Measurements from ENCODE around the gene TRIM44. TPM values are rescaled to one million over a fixed set of nuclear protein-coding genes. Genes with fewer than 3 reads are reported as not detected.
A peak's percentile ranks its signal among the peaks of the same experiment; 100 is the strongest.

The TRIM44 gene
- total RNA-seq, 2 donors from 2014 or later, result 45.8 to 53.1 TPM

DNA sequence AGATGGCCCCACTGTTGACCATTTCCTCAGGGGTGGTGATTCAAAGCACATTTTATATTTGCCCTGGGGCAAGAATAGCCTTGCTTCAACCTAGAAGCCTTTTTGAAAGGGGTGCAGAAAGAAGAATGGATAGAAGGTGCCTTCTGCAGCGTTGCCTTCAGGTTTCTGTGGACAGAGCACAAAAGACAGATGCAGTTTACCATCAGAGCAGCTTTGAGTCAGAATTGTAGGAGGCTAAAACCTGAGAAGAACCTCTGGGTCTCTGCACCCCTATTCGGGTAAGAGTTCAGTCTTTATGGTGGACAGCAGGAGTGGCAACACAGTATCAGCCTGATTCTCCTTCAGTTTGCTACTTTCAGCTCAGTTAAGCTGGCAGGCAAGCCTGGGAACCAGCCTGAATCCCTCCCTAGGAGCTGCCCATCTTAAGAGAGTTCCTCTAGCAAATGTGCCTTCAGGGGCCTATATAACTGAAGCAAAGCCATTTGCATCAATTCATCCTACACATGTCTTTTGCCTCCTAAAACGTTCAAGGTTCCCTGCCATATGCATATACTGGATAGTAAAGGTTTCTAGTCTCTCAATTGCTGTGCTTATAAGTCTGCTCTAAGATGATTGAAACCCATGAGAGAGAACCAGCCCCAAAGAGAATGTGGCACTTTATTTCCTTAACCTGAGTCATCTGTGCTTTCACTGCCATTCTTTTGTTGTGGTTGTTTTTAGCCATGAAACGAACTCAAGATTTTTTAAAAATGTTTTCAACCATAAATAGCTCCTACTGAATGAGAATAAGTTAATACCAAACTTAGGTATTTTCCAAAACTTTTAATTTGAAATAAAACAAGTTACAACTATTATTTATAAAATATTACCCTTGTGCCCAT, 123.0 kb downstream of the TRIM44 start:
- Mint-ChIP-seq H3K4me3 (peak overlapping the region in 1 of 2 donors; percentile 19), H3K27me3 (ENCODE audit: low read depth) (no peaks in the 10 kb centered on the region), H3K4me1 (ENCODE audit: low read depth) (peaks cover 55% of the 10 kb centered on the region), H3K9me3 (no peaks in the 10 kb centered on the region), H3K36me3 (ENCODE audit: insufficient read depth in 2 of 2) (no peaks in the 10 kb centered on the region), H3K27ac (no peak overlapping the region)
- ATAC-seq (replicated peaks in 1 of 2) (peak; percentile 84 to 93), DNase-seq (peak; percentile 1 to 4)

DNA sequence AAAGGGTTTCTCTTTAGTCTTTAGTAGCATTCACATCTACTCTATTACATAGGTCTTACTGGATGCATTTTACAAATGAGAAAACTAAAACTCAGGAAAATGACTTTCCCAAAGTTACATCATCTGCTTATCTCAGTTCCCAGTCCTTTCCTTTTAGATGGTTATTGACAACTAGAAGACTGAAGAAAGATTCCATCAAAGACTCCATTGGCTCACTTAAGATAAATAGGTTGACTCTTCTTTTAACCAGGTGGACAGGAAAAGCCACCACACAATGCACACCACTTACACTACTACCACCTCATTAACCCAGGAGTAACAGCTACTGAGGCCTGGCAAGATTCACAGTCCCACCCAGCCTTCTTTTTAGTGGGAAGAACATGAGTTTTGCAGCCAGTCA, 123.6 kb downstream of the TRIM44 start:
- Mint-ChIP-seq H3K4me1 (ENCODE audit: low read depth) (peaks cover 49% of the 10 kb centered on the region), H3K27ac (peak overlapping the region; percentile 52), H3K4me3 (no peak overlapping the region), H3K9me3 (no peaks in the 10 kb centered on the region), H3K36me3 (ENCODE audit: insufficient read depth in 2 of 2) (no peaks in the 10 kb centered on the region), H3K27me3 (ENCODE audit: low read depth) (no peaks in the 10 kb centered on the region)
- no peak for DNase-seq
- peak in 1 of 2 donors; percentile 11 for ATAC-seq (replicated peaks in 1 of 2)

DNA sequence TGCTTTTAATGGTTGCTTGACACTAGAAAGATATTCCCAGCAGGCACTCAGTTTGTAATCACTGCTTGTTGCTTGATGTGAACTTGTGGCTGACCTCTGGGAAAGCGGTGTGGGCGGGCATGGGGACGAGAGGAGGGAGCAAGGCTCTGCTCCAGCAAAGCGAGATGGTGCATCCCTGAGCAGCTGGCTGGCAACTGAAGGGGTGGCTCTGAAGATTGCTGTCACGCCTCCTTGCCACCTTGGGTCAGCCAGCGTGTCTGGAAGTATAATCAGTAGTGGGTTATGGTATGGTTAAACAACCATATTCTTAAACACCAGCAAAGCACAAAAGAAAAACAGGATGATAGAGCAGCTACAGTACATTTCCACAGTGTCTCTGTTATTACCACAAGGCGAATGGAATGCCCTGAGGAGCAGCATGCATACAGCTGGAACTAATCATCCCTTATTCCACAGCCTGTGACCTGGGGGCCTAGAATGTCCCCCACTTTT, 124.5 kb downstream of the TRIM44 start:
- H3K9me3 Mint-ChIP-seq, result no peaks in the 10 kb centered on the region
- H3K27ac Mint-ChIP-seq, result no peak overlapping the region
- DNase-seq (no peak), ATAC-seq (replicated peaks in 1 of 2) (no peak)
- peaks cover 48% of the 10 kb centered on the region for H3K4me1 Mint-ChIP-seq (ENCODE audit: low read depth)
- no peak overlapping the region for H3K4me3 Mint-ChIP-seq
- H3K36me3 Mint-ChIP-seq (ENCODE audit: insufficient read depth in 2 of 2), result no peaks in the 10 kb centered on the region
- no peaks in the 10 kb centered on the region for H3K27me3 Mint-ChIP-seq (ENCODE audit: low read depth)

DNA sequence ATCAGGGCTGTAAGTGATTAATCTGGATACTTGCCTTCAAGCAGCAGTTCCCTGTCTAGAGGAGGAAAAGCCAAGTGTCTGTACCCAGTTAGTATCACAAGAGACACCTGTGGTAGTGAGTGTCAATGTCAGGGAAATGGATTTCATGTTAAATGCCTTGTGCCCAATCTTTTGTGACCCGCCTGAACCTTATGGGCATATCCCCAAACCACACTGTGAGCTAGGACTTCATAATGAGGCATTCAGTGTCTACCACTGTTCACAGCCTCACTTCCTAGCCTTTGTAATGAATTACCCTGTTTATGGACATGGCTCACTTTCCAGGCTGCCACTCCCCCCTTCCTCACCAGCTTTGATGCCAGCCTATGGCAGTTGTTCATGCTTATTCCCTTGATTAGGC, 125.1 kb downstream of the TRIM44 start:
- ATAC-seq (replicated peaks in 1 of 2) (no peak), DNase-seq (no peak)
- Mint-ChIP-seq H3K27ac (no peak overlapping the region), H3K9me3 (no peaks in the 10 kb centered on the region), H3K4me3 (no peak overlapping the region), H3K4me1 (ENCODE audit: low read depth) (peaks cover 48% of the 10 kb centered on the region), H3K36me3 (ENCODE audit: insufficient read depth in 2 of 2) (no peaks in the 10 kb centered on the region), H3K27me3 (ENCODE audit: low read depth) (no peaks in the 10 kb centered on the region)

DNA sequence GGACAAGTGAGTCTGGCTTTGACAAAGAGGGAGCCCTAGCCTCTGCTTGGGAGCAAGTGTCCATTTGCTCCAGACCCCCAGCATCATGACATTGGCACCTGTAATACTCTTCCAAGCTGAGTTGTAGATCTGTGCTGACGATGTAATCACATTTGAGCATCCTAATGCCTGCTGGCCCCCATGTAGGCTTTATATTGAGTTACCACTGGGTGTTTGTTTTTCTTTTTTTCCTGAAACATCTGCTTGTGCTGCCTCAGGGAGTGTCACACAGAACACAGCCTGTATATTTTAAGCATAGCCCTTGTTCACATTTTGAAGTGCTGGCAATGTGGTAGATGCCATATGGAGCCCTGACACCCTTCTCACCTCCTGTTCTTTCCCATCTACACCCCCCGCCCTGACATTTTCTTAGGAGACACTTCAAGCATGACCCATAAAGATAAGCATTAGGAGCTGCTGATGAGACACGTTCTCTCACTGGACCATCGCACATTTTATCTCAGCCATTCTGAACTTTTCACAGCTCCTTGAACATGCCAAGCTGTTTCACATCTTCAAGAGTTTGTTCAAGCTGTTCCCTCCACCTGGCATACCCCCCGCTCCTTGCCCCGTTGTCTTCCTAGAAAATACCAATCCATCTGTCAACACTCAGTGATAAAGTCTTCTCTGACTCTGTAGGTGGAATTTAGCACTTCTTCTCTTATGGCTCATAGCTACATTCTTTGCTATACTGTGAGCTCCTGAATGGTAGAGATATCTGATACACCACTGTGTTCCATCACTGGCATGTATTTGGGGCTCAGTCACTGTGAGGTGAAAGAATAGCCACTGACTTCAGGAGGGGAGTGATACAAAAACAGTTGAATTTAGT, 128.7 kb downstream of the TRIM44 start:
- H3K27ac Mint-ChIP-seq, result no peak overlapping the region
- peaks cover 23% of the 10 kb centered on the region for H3K4me1 Mint-ChIP-seq (ENCODE audit: low read depth)
- H3K27me3 Mint-ChIP-seq (ENCODE audit: low read depth), result no peaks in the 10 kb centered on the region
- no peaks in the 10 kb centered on the region for H3K36me3 Mint-ChIP-seq (ENCODE audit: insufficient read depth in 2 of 2)
- no peak overlapping the region for H3K4me3 Mint-ChIP-seq
- H3K9me3 Mint-ChIP-seq, result no peaks in the 10 kb centered on the region
- no peak for ATAC-seq (replicated peaks in 1 of 2)
- no peak for DNase-seq

DNA sequence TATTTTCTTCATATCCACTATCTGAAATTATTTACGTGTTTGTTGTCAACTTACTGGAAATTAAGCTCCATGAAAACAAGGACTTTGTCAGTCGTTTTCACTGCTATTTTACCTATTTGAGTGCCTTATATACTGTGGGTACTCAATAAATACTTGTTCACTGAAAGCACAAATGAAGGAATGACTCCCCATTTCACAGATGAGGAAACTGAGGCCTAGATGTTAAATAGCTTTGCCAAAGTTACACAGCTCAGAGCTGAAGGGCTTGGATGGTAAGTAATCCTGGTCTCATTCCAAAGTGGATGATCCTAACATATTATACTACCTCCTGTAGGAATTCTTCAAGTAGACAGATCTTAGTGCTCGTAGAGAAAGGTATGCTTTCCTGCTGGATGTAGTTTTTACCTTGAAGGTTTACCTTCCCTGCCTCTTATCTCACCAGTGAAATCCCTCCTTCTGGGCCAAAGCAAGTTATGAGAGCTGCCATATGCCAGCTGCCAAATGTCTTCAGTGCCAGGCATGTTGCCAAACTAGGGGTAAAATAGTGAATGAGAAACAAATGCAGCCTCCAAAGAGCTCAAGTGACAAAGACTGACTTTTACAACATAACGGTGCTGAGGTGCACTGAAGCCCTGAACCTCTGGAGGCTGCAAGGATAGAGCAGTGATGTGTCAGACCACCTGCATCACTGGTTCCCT, 129.7 kb downstream of the TRIM44 start:
- ATAC-seq (replicated peaks in 1 of 2) (no peak), DNase-seq (no peak)
- no peaks in the 10 kb centered on the region for H3K9me3 Mint-ChIP-seq
- H3K27ac Mint-ChIP-seq, result no peak overlapping the region
- H3K4me3 Mint-ChIP-seq, result no peak overlapping the region
- H3K36me3 Mint-ChIP-seq (ENCODE audit: insufficient read depth in 2 of 2), result no peaks in the 10 kb centered on the region
- no peaks in the 10 kb centered on the region for H3K27me3 Mint-ChIP-seq (ENCODE audit: low read depth)
- peaks cover 23% of the 10 kb centered on the region for H3K4me1 Mint-ChIP-seq (ENCODE audit: low read depth)

DNA sequence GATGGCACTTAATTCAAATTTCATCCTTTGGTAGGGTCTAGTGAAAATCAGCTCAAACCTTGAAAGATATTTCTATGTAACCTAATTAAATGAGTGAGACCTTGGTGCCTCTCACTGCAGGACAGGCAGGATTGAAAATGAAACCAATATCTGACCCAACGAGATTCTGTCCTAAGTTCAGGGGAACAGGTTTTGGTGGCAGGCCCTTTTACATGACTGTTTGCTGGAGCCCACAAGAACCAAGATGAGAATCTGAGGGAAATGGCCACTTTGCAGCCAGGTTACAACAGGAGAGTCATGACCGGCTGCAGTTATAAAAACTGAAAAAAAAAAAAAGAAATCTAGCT, 130.2 kb downstream of the TRIM44 start:
- Mint-ChIP-seq H3K4me3 (no peak overlapping the region), H3K36me3 (ENCODE audit: insufficient read depth in 2 of 2) (no peaks in the 10 kb centered on the region), H3K27ac (no peak overlapping the region), H3K9me3 (no peaks in the 10 kb centered on the region), H3K4me1 (ENCODE audit: low read depth) (peaks cover 24% of the 10 kb centered on the region), H3K27me3 (ENCODE audit: low read depth) (no peaks in the 10 kb centered on the region)
- DNase-seq (no peak), ATAC-seq (replicated peaks in 1 of 2) (no peak)

DNA sequence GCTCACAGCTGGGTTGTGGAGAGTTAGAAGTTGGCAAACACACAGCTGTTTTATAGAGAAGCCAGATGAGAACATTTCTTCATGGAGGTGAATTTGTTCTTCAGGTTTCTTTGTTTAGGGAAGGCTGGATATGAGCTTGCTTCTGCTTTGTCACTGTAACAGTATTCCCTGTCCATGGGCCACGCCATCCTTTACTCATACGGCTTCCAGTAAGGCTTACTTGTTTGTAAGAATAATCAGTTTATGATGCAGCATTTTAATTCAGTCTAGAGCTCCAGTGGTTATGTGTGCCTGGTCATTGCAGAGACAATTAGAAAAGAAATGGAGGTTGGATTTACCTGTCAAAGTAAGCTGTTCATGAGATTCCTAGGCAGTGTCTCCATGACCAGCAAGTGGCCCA, 131.8 kb downstream of the TRIM44 start:
- DNase-seq, result no peak
- no peak for ATAC-seq (replicated peaks in 1 of 2)
- peaks cover 23% of the 10 kb centered on the region for H3K4me1 Mint-ChIP-seq (ENCODE audit: low read depth)
- peak overlapping the region; percentile 5 for H3K27ac Mint-ChIP-seq
- H3K36me3 Mint-ChIP-seq (ENCODE audit: insufficient read depth in 2 of 2), result peaks cover 0 to under 1% of the 10 kb centered on the region in 2 donors
- no peak overlapping the region for H3K4me3 Mint-ChIP-seq
- H3K27me3 Mint-ChIP-seq (ENCODE audit: low read depth), result no peaks in the 10 kb centered on the region
- H3K9me3 Mint-ChIP-seq, result no peaks in the 10 kb centered on the region

DNA sequence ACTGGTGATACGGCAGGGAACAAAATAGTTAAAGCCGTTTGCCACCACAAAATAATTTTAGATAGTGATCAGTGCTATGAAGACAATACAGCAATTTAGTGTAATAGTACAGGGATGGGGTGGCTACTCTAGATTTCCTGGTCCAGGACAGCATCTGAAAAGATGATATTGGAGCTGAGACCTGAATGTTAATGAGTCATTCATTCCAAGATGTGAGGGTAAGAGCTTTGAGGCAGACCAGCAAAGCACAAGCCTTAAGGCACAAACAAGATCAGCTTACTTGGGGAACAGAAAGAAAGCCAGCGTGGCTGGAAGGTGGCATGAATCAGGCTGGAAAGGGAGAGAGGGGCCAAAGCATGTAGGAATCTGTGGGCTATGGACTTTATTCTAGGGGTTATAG, 132.3 kb downstream of the TRIM44 start:
- H3K36me3 Mint-ChIP-seq (ENCODE audit: insufficient read depth in 2 of 2), result peaks cover 0 to 4% of the 10 kb centered on the region in 2 donors
- H3K9me3 Mint-ChIP-seq, result no peaks in the 10 kb centered on the region
- H3K27ac Mint-ChIP-seq, result no peak overlapping the region
- H3K4me3 Mint-ChIP-seq, result no peak overlapping the region
- ATAC-seq (replicated peaks in 1 of 2) (no peak), DNase-seq (no peak)
- H3K27me3 Mint-ChIP-seq (ENCODE audit: low read depth), result no peaks in the 10 kb centered on the region
- H3K4me1 Mint-ChIP-seq (ENCODE audit: low read depth), result peaks cover 23% of the 10 kb centered on the region

DNA sequence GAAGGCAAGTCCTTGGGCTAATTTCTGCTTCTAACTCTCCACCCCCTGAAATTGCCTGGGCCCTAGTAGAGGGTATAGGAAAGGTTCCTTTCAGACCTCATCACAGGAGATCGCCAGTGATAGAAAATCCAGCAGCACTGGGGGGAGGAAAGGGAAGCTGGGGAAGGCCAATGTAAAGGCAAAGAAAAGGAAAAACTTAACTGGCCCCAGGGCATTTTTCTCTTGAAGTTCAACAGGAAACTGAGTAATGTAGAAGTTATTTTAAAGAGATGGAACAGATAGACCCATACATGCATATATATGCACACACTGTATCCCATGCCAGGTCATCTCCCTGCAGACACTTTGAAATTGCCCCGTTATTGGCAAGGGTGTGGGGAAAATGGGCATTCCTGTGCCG, 134.0 kb downstream of the TRIM44 start:
- H3K4me1 Mint-ChIP-seq (ENCODE audit: low read depth), result peaks cover 20% of the 10 kb centered on the region
- ATAC-seq (replicated peaks in 1 of 2) (no peak), DNase-seq (no peak)
- no peaks in the 10 kb centered on the region for H3K27me3 Mint-ChIP-seq (ENCODE audit: low read depth)
- H3K36me3 Mint-ChIP-seq (ENCODE audit: insufficient read depth in 2 of 2), result peaks cover 0 to 4% of the 10 kb centered on the region in 2 donors
- H3K9me3 Mint-ChIP-seq, result no peaks in the 10 kb centered on the region
- no peak overlapping the region for H3K27ac Mint-ChIP-seq
- no peak overlapping the region for H3K4me3 Mint-ChIP-seq

DNA sequence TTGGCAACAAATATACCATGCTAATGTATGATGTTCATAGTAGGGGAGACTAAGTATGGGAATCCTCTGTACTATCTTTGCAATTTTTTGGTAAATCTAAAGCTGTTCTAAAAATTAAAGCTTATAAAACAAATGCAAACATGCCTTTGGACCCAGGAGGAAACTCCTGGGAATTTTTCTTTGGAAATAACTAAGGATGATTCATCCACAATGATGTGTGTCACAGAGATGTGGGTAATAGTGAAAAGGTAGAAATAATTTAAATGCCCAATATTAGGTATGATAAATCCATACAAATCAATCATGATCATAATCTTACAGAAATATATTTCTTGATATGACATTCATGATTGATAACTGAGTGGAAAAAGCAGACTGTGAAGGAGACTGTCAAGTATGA, 135.8 kb downstream of the TRIM44 start:
- no peaks in the 10 kb centered on the region for H3K9me3 Mint-ChIP-seq
- H3K27ac Mint-ChIP-seq, result no peak overlapping the region
- no peak for DNase-seq
- ATAC-seq (replicated peaks in 1 of 2), result no peak
- H3K4me3 Mint-ChIP-seq, result no peak overlapping the region
- peaks cover 18% of the 10 kb centered on the region for H3K4me1 Mint-ChIP-seq (ENCODE audit: low read depth)
- no peaks in the 10 kb centered on the region for H3K27me3 Mint-ChIP-seq (ENCODE audit: low read depth)
- H3K36me3 Mint-ChIP-seq (ENCODE audit: insufficient read depth in 2 of 2), result peaks cover 0 to 4% of the 10 kb centered on the region in 2 donors

DNA sequence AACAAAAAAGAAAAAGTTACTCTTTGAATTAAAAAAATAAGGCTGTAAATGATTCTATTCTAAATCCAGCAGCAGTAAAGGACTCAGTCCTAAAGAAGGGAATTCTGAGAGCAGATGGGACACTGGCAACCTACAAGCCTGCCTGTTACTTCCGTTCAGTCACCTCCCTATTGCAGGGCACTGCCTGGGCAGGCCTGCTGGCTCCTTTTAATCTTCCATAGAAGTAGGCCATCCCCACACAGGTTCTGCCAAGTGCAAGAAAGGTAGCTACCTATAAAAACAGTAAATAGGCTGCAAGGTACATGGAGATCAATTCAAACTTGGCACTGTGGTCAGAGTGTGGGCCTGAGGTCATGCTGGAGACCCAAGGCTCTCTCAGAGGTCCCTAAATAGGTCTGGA, 136.4 kb downstream of the TRIM44 start:
- DNase-seq (no peak), ATAC-seq (replicated peaks in 1 of 2) (no peak)
- H3K4me3 Mint-ChIP-seq, result no peak overlapping the region
- H3K27ac Mint-ChIP-seq, result no peak overlapping the region
- no peaks in the 10 kb centered on the region for H3K9me3 Mint-ChIP-seq
- peaks cover 18% of the 10 kb centered on the region for H3K4me1 Mint-ChIP-seq (ENCODE audit: low read depth)
- H3K27me3 Mint-ChIP-seq (ENCODE audit: low read depth), result no peaks in the 10 kb centered on the region
- peaks cover 0 to 4% of the 10 kb centered on the region in 2 donors for H3K36me3 Mint-ChIP-seq (ENCODE audit: insufficient read depth in 2 of 2)

DNA sequence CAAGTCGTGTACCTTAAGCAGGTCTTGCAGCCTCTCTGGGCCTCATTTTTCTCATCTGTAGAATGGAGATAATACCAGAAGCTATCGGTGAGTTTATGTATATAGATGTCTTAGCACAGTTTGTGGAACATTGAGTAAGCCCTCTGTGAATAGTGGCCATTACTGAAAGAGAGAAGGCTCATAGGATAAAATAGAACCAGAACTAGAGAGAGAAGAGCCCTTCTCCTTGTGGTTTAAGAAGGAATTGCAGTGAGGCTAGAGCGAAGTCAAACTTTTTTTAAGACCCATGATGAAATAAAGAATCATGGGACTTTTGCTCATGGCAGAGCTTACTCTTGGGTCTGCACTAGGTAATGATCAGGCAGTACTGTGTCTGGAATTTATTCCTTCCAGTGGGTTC, 137.1 kb downstream of the TRIM44 start:
- no peaks in the 10 kb centered on the region for H3K27me3 Mint-ChIP-seq (ENCODE audit: low read depth)
- no peak for DNase-seq
- peaks cover 0 to 4% of the 10 kb centered on the region in 2 donors for H3K36me3 Mint-ChIP-seq (ENCODE audit: insufficient read depth in 2 of 2)
- no peak for ATAC-seq (replicated peaks in 1 of 2)
- H3K9me3 Mint-ChIP-seq, result no peaks in the 10 kb centered on the region
- H3K27ac Mint-ChIP-seq, result no peak overlapping the region
- H3K4me1 Mint-ChIP-seq (ENCODE audit: low read depth), result peaks cover 18% of the 10 kb centered on the region
- no peak overlapping the region for H3K4me3 Mint-ChIP-seq

Measured in activated T-cell treated with anti-CD3 and anti-CD28 coated beads, Interleukin-2, amount 50 U/mL, for 72 hours (primary cell).